ENCODE results near the gene MOGAT1. TPM values are rescaled to one million over a fixed set of nuclear protein-coding genes. Genes with fewer than 3 reads are reported as not detected.

Gene MOGAT1
- total and polyA plus RNA-seq, 2 of the 13 experiments (the other 11 are each of a cell fraction or from before 2014, with no cell fraction given), result 0.98 to 4.3 TPM

DNA sequence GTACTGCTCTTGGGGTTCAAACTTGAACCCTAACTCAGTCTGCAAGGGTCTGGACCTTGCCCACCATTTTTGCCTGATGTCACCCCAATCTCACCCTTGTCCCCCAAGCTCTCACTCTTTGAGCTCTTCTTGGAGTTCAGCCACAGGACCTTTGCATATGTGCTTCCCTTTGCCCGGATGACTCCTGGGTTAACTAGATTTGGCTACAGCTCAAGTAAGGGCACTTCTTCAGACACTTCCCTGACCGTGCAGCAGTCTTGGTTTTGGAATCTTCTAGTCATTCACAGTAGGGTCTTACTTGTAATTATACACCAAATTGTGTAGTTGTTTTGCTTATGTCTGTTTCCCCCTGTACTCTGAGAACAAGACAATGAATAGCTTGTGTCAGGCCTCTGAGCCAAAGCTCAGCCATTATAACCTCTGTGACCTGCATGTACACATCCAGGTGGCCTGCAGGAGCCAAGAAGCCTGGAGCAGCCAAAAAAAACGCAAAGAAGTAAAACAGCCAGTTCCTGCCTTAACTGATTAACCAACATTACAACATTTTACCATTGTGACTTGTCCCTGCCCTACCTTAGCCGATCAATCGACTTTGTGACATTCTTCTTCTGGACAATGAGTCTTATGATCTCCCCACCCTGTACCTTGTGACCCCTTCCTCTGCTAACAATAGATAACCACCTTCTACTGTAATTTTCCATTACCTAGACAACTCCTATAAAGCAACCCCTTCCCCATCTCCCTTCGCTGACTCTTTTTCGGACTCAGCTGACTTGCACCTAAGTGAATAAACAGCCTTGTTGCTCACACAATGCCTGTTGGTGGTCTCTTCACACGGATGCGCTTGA, 1.0 kb upstream of the MOGAT1 start (continued):
- TF ChIP-seq ZNF589 (CRISPR knock-in tag; conservative IDR thresholded peaks at IDR 0.05), result peak; percentile 76; the same call in 1 of the 2 replicates
- TF ChIP-seq KLF6 (CRISPR knock-in tag; IDR thresholded peaks at IDR 0.05), result no peak
- TF ChIP-seq ZNF138 (CRISPR knock-in tag; IDR thresholded peaks at IDR 0.05; ENCODE audit: low read depth), result no peak
- no peak for TF ChIP-seq ZSCAN12 (CRISPR knock-in tag; IDR thresholded peaks at IDR 0.05)
- TF ChIP-seq MIXL1 (CRISPR knock-in tag; IDR thresholded peaks at IDR 0.05), result 0 out of 2 replicates have a peak, but pooled peaks have one; percentile 9
- no peak for TF ChIP-seq ZNF83 (CRISPR knock-in tag; IDR thresholded peaks at IDR 0.05; ENCODE audit: borderline replicate concordance)
- TF ChIP-seq, protein P1, sequence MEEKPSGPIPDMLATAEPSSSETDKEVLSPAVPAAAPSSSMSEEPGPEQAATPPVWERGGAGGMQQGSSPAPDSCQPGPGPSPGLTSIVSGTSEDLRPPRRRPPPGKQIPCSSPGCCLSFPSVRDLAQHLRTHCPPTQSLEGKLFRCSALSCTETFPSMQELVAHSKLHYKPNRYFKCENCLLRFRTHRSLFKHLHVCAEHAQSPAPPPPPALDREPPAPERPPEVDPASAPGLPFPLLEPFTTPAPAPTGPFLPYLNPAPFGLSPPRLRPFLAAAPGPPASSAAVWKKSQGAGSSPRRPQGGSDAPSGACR (CRISPR knock-in tag; IDR thresholded peaks at IDR 0.05), result no peak; the same call in 1 of the 2 replicates
- TF ChIP-seq, protein P2, sequence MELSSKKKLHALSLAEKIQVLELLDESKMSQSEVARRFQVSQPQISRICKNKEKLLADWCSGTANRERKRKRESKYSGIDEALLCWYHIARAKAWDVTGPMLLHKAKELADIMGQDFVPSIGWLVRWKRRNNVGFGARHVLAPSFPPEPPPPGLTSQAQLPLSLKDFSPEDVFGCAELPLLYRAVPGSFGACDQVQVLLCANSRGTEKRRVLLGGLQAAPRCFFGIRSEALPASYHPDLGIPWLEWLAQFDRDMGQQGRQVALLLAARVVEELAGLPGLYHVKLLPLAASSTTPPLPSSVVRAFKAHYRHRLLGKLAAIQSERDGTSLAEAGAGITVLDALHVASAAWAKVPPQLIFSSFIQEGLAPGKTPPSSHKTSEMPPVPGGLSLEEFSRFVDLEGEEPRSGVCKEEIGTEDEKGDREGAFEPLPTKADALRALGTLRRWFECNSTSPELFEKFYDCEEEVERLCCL (CRISPR knock-in tag; IDR thresholded peaks at IDR 0.05; ENCODE audit: borderline replicate concordance), result 0 out of 2 replicates have a peak, but pooled peaks have one; percentile 27
- peak; percentile 65; the same call in 1 of the 2 replicates for TF ChIP-seq ZFY (CRISPR knock-in tag; IDR thresholded peaks at IDR 0.05)
- TF ChIP-seq ZFYVE20 (CRISPR knock-in tag; IDR thresholded peaks at IDR 0.05; ENCODE audit: borderline replicate concordance, low read depth), result no peak
- 0 out of 2 replicates have a peak, but pooled peaks have one; percentile 40 for TF ChIP-seq ELF3 (CRISPR knock-in tag; IDR thresholded peaks at IDR 0.05)
- TF ChIP-seq U2AF1 (optimal IDR thresholded peaks at IDR 0.05; ENCODE audit: low read depth, low read length), result peak; percentile 14
- TF ChIP-seq ZNF772 (CRISPR knock-in tag; IDR thresholded peaks at IDR 0.05), result no peak
- TF ChIP-seq, protein P3, sequence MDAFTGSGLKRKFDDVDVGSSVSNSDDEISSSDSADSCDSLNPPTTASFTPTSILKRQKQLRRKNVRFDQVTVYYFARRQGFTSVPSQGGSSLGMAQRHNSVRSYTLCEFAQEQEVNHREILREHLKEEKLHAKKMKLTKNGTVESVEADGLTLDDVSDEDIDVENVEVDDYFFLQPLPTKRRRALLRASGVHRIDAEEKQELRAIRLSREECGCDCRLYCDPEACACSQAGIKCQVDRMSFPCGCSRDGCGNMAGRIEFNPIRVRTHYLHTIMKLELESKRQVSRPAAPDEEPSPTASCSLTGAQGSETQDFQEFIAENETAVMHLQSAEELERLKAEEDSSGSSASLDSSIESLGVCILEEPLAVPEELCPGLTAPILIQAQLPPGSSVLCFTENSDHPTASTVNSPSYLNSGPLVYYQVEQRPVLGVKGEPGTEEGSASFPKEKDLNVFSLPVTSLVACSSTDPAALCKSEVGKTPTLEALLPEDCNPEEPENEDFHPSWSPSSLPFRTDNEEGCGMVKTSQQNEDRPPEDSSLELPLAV (CRISPR knock-in tag; conservative IDR thresholded peaks at IDR 0.05; ENCODE audit: low read depth), result no peak
- TF ChIP-seq ZNF562 (CRISPR knock-in tag; IDR thresholded peaks at IDR 0.05; ENCODE audit: borderline replicate concordance), result no peak
- peak; percentile 51; the same call in 1 of the 2 replicates for TF ChIP-seq ZNF124 (CRISPR knock-in tag; IDR thresholded peaks at IDR 0.05)
- TF ChIP-seq ZNF329 (CRISPR knock-in tag; IDR thresholded peaks at IDR 0.05; ENCODE audit: low read depth), result no peak
- TF ChIP-seq, protein P4, sequence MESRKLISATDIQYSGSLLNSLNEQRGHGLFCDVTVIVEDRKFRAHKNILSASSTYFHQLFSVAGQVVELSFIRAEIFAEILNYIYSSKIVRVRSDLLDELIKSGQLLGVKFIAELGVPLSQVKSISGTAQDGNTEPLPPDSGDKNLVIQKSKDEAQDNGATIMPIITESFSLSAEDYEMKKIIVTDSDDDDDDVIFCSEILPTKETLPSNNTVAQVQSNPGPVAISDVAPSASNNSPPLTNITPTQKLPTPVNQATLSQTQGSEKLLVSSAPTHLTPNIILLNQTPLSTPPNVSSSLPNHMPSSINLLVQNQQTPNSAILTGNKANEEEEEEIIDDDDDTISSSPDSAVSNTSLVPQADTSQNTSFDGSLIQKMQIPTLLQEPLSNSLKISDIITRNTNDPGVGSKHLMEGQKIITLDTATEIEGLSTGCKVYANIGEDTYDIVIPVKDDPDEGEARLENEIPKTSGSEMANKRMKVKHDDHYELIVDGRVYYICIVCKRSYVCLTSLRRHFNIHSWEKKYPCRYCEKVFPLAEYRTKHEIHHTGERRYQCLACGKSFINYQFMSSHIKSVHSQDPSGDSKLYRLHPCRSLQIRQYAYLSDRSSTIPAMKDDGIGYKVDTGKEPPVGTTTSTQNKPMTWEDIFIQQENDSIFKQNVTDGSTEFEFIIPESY (CRISPR knock-in tag; IDR thresholded peaks at IDR 0.05), result peak; percentile 13; the same call in 1 of the 2 replicates
- TF ChIP-seq ZNF552 (CRISPR knock-in tag; IDR thresholded peaks at IDR 0.05; ENCODE audit: borderline replicate concordance), result no peak
- TF ChIP-seq ZFP41 (CRISPR knock-in tag; IDR thresholded peaks at IDR 0.05; ENCODE audit: borderline replicate concordance), result no peak
- TF ChIP-seq, protein P5, sequence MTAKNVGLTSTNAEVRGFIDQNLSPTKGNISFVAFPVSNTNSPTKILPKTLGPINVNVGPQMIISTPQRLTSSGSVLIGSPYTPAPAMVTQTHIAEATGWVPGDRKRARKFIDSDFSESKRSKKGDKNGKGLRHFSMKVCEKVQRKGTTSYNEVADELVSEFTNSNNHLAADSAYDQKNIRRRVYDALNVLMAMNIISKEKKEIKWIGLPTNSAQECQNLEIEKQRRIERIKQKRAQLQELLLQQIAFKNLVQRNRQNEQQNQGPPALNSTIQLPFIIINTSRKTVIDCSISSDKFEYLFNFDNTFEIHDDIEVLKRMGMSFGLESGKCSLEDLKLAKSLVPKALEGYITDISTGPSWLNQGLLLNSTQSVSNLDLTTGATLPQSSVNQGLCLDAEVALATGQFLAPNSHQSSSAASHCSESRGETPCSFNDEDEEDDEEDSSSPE (CRISPR knock-in tag; IDR thresholded peaks at IDR 0.05), result no peak
- no peak for TF ChIP-seq ZNF781 (CRISPR knock-in tag; IDR thresholded peaks at IDR 0.05; ENCODE audit: borderline replicate concordance, not compliant biosample characterization)

Measured in HepG2 (cell line).